Fibroblast of lung (primary cell): ENCODE measurements around the gene KRTAP19-2. TPM values are rescaled to one million over a fixed set of nuclear protein-coding genes. Genes with fewer than 3 reads are reported as not detected.

Experiments used
- DNase-seq, 2 donors: peaks; one replicate each; pipeline versions ENCODE4 v3.0.0 to v3.0.0-alpha.2; 2010; ENCODE audit warnings: low read depth in 2 of 2
- H2AFZ ChIP-seq: 2 replicates; pipeline ENCODE4 v1.5.1; 2012; ENCODE audit warnings: low read length, control low read depth, inconsistent platforms
- H3K27ac ChIP-seq: 2 replicates; pipeline ENCODE4 v1.5.1; 2011; ENCODE audit warnings: low read length, control low read depth; ENCODE audit not compliant: insufficient read depth
- H3K27me3 ChIP-seq: 2 replicates; pipeline ENCODE4 v1.5.1; 2011; ENCODE audit warnings: mild to moderate bottlenecking, low read length; ENCODE audit not compliant: control insufficient read depth, insufficient read depth
- H3K36me3 ChIP-seq: 2 replicates; pipeline ENCODE4 v1.5.1; 2011; ENCODE audit warnings: low read length; ENCODE audit not compliant: control insufficient read depth, insufficient read depth
- H3K4me1 ChIP-seq: 2 replicates; pipeline ENCODE4 v1.5.1; 2011; ENCODE audit warnings: low read length; ENCODE audit not compliant: control insufficient read depth, insufficient read depth; ENCODE audit errors: extremely low read depth
- H3K4me2 ChIP-seq: 2 replicates; pipeline ENCODE4 v1.5.1; 2011; ENCODE audit warnings: low read length, control low read depth; ENCODE audit not compliant: insufficient read depth; ENCODE audit errors: extremely low read depth
- H3K4me3 ChIP-seq, 4 experiments: fragments of 200-600 bp in 1 of 4; sonication (generic) in 1 of 4; replicated peaks in 1 of 4; 2 replicates each; pipeline ENCODE4 v1.5.1; 2011 to 2016; ENCODE audit warnings: low read length in 4 of 4, low read depth in 3 of 4, mild to moderate bottlenecking in 3 of 4, control low read depth in 2 of 4, inconsistent platforms in 1 of 4, mixed read lengths in 1 of 4; ENCODE audit not compliant: insufficient read depth in 1 of 4; ENCODE audit errors: control extremely low read depth in 1 of 4
- H3K79me2 ChIP-seq: 2 replicates; pipeline ENCODE4 v1.5.1; 2012; ENCODE audit warnings: mild to moderate bottlenecking, low read length, inconsistent platforms; ENCODE audit not compliant: control insufficient read depth, insufficient read depth
- H3K9ac ChIP-seq: 2 replicates; pipeline ENCODE4 v1.5.1; 2011; ENCODE audit warnings: mild to moderate bottlenecking, low read length, control low read depth; ENCODE audit not compliant: insufficient read depth
- H3K9me3 ChIP-seq: 2 replicates; pipeline ENCODE4 v1.5.1; 2012; ENCODE audit warnings: low read depth, low read length; ENCODE audit not compliant: control insufficient read depth, insufficient read depth
- H4K20me1 ChIP-seq: 2 replicates; pipeline ENCODE4 v1.5.1; 2011; ENCODE audit warnings: low read length; ENCODE audit not compliant: control insufficient read depth, insufficient read depth; ENCODE audit errors: extremely low read depth
- EZH2 ChIP-seq: IDR thresholded peaks from 2 replicates; pipeline ENCODE4 v1.5.1; 2012; ENCODE audit warnings: low read length, control low read depth, mild to moderate bottlenecking; ENCODE audit errors: missing control alignments
- polyA plus RNA-seq, 2 donors: library from polyadenylated mRNA; depleted of rRNA in 1 of 2; stranded (reverse) in 1 of 2; unstranded in 1 of 2; fragments of >200 nt; gene quantifications; 2 replicates each; pipeline ENCODE4 v1.2.1, GENCODE V29; 2011 to 2012; ENCODE audit warnings: missing spikeins in 1 of 2
- total RNA-seq: library from RNA; depleted of rRNA; stranded (reverse); fragments of >200 nt; gene quantifications from 2 replicates; pipeline ENCODE4 v1.2.1, GENCODE V29; 2014
- TF ChIP-seq, protein P1 (sequence below), 2 donors: IDR thresholded peaks in 1 of 2; conservative IDR thresholded peaks in 1 of 2; 1 replicate in 1 of 2; 2 replicates in 1 of 2; pipeline ENCODE4 v1.5.1; 2011 to 2012; ENCODE audit warnings: low read length in 2 of 2, control low read depth in 1 of 2, inconsistent platforms in 1 of 2, low read depth in 1 of 2, mild to moderate bottlenecking in 1 of 2

Gene KRTAP19-2
- total and polyA plus RNA-seq, 2 donors (not counting 1 experiment from before 2014, with no cell fraction given), result not detected

GRCh38 chr21:30479259-30479658, 8.0 kb downstream of the KRTAP19-2 start:
- H2AFZ ChIP-seq, result no peak overlapping the region
- no peaks in the 10 kb centered on the region for H3K9me3 ChIP-seq
- no peaks in the 10 kb centered on the region for H3K4me1 ChIP-seq
- no peak overlapping the region for H3K4me2 ChIP-seq
- no peak for DNase-seq
- H3K27me3 ChIP-seq, result no peaks in the 10 kb centered on the region
- H3K4me3 ChIP-seq, result no peak overlapping the region
- no peak overlapping the region for H3K9ac ChIP-seq
- H3K27ac ChIP-seq, result no peak overlapping the region
- no peaks in the 10 kb centered on the region for H4K20me1 ChIP-seq
- no peaks in the 10 kb centered on the region for H3K79me2 ChIP-seq
- H3K36me3 ChIP-seq, result no peaks in the 10 kb centered on the region
- no peak for TF ChIP-seq EZH2
- TF ChIP-seq, protein P1, sequence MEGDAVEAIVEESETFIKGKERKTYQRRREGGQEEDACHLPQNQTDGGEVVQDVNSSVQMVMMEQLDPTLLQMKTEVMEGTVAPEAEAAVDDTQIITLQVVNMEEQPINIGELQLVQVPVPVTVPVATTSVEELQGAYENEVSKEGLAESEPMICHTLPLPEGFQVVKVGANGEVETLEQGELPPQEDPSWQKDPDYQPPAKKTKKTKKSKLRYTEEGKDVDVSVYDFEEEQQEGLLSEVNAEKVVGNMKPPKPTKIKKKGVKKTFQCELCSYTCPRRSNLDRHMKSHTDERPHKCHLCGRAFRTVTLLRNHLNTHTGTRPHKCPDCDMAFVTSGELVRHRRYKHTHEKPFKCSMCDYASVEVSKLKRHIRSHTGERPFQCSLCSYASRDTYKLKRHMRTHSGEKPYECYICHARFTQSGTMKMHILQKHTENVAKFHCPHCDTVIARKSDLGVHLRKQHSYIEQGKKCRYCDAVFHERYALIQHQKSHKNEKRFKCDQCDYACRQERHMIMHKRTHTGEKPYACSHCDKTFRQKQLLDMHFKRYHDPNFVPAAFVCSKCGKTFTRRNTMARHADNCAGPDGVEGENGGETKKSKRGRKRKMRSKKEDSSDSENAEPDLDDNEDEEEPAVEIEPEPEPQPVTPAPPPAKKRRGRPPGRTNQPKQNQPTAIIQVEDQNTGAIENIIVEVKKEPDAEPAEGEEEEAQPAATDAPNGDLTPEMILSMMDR (conservative IDR thresholded peaks at IDR 0.05 in 1 of 2, IDR thresholded peaks at IDR 0.05 in 1 of 2; ENCODE audit: low read depth in 1 of 2, low read length in 2 of 2), result no peak

DNA sequence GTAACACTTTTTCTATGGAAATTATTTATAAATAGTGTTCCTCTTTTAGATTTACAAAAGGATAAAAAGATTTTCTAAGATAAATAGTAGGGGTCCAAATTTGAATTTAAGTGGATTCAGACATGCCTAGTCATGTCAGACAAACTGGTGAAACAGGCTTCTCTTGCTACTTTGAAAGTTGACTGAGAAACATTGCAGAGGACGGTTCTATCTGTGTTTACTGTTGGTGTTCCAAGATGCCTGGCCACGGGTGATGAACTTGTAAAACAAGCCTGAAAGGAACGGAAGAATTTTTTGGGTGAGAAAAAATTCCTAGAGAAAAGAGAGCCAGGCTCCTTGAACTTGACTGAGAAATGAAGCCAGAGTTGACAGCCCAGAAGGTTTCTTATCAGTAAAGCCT, 9.2 kb downstream of the KRTAP19-2 start:
- Histone ChIP-seq H3K27ac (no peak overlapping the region), H3K4me2 (no peak overlapping the region), H3K79me2 (no peaks in the 10 kb centered on the region), H3K36me3 (no peaks in the 10 kb centered on the region), H3K9me3 (no peaks in the 10 kb centered on the region), H3K9ac (no peak overlapping the region), H2AFZ (no peak overlapping the region), H3K4me3 (no peak overlapping the region), H3K4me1 (no peaks in the 10 kb centered on the region), H3K27me3 (no peaks in the 10 kb centered on the region), H4K20me1 (no peaks in the 10 kb centered on the region)
- DNase-seq, result no peak
- TF ChIP-seq EZH2, result no peak
- TF ChIP-seq, protein P1 (conservative IDR thresholded peaks at IDR 0.05 in 1 of 2, IDR thresholded peaks at IDR 0.05 in 1 of 2; ENCODE audit: low read depth in 1 of 2, low read length in 2 of 2), result no peak

GRCh38 chr21:30468900-30469714, 18.1 kb downstream of the KRTAP19-2 start:
- no peak for TF ChIP-seq EZH2
- TF ChIP-seq, protein P1 (conservative IDR thresholded peaks at IDR 0.05 in 1 of 2, IDR thresholded peaks at IDR 0.05 in 1 of 2; ENCODE audit: low read depth in 1 of 2, low read length in 2 of 2), result no peak
- Histone ChIP-seq H3K79me2 (no peaks in the 10 kb centered on the region), H2AFZ (no peak overlapping the region), H3K27ac (no peak overlapping the region), H3K4me3 (no peak overlapping the region), H3K9ac (no peak overlapping the region), H3K4me2 (no peak overlapping the region), H3K4me1 (no peaks in the 10 kb centered on the region), H4K20me1 (no peaks in the 10 kb centered on the region), H3K27me3 (no peaks in the 10 kb centered on the region), H3K36me3 (no peaks in the 10 kb centered on the region), H3K9me3 (no peaks in the 10 kb centered on the region)
- DNase-seq, result no peak
